Activated CD8-positive, alpha-beta memory T cell treated with anti-CD3 and anti-CD28 coated beads, Interleukin-2, amount 50 U/mL, for 48 hours (primary cell): ENCODE results near the gene TAF4.

Experiments
- DNase-seq: peaks from one replicate; pipeline ENCODE4 v3.0.0-alpha.2; 2020

Gene TAF4

GRCh38 chr20:61940976-61941720 lies 124.5 kb downstream of the TAF4 start:
- no peak for DNase-seq

GRCh38 chr20:61940491-61940890 lies 125.2 kb downstream of the TAF4 start:
- no peak for DNase-seq

GRCh38 chr20:61939691-61940360 lies 125.9 kb downstream of the TAF4 start:
- no peak for DNase-seq

GRCh38 chr20:61938839-61939690 lies 126.6 kb downstream of the TAF4 start:
- no peak for DNase-seq

GRCh38 chr20:61937963-61938838 lies 127.5 kb downstream of the TAF4 start:
- no peak for DNase-seq

- no peak for DNase-seq
These were observed 128.3 kb downstream of the TAF4 start for GRCh38 chr20:61937146-61937962.

- DNase-seq = no peak
These were observed 129.0 kb downstream of the TAF4 start for GRCh38 chr20:61936701-61937131.

GRCh38 chr20:61935926-61936700 lies 129.6 kb downstream of the TAF4 start:
- no peak for DNase-seq

GRCh38 chr20:61934716-61935530 lies 130.8 kb downstream of the TAF4 start:
- DNase-seq = no peak

- DNase-seq = no peak
These were observed 131.5 kb downstream of the TAF4 start for GRCh38 chr20:61933951-61934715.

GRCh38 chr20:61933481-61933950 lies 132.2 kb downstream of the TAF4 start:
- no peak for DNase-seq

GRCh38 chr20:61932711-61933480 lies 132.8 kb downstream of the TAF4 start:
- DNase-seq = no peak

- DNase-seq = no peak
These were observed 133.5 kb downstream of the TAF4 start for GRCh38 chr20:61932199-61932592.

- no peak for DNase-seq
These were observed 134.0 kb downstream of the TAF4 start for GRCh38 chr20:61931476-61932198.

GRCh38 chr20:61930776-61931475 lies 134.8 kb downstream of the TAF4 start:
- DNase-seq = no peak

GRCh38 chr20:61929971-61930666 lies 135.6 kb downstream of the TAF4 start:
- DNase-seq = no peak
